T-cell (primary cell): ENCODE data around the gene FOXJ2. TPM values are rescaled to one million over a fixed set of nuclear protein-coding genes. Genes with fewer than 3 reads are reported as not detected.
"Not testable (repeated sequence)": the region's sequence is repeated elsewhere in the genome, so short reads cannot be mapped to it uniquely, and the experiment has no call there.

Experiments
- ATAC-seq, 4 experiments: fragments of 200-7000 bp in 3 of 4; fragments of 150-1000 bp in 1 of 4; cut with Tn5 transposase; replicated peaks in 1 of 4; 1 replicate in 3 of 4; 2 replicates in 1 of 4; pipeline ENCODE4 v1.10.0; 2021; ENCODE audit warnings: moderate library complexity in 3 of 4, mild to moderate bottlenecking in 2 of 4, moderate number of reproducible peaks in 1 of 4
- CTCF ChIA-PET, 2 donors: fragments of 300-600 bp; sonication (Branson Sonifier 250); formaldehyde crosslinking; loops; one replicate each; lab custom pipeline; 2022; ENCODE audit warnings: antibody characterized with exemption in 2 of 2; lab: Charles Lee
- POLR2A ChIA-PET, 2 donors: fragments of 300-600 bp; sonication (Branson Sonifier 250); formaldehyde crosslinking; loops; one replicate each; lab custom pipeline; 2022; ENCODE audit warnings: antibody characterized with exemption in 2 of 2; lab: Charles Lee
- DNase-seq, 35 experiments: peaks; one replicate each; pipeline versions ENCODE4 v3.0.0 to v3.0.0-alpha.2; 2013 to 2023
- H3K27ac ChIP-seq: one replicate; pipeline ENCODE4 v1.5.1; 2013; ENCODE audit warnings: low read length
- H3K27me3 ChIP-seq, 2 experiments: replicated peaks in 1 of 2; 1 replicate in 1 of 2; 2 replicates in 1 of 2; pipeline versions ENCODE4 v1.6.1 to v1.7.0; 2013; ENCODE audit warnings: low read length in 1 of 2, mixed read lengths in 1 of 2; ENCODE audit not compliant: control insufficient read depth in 2 of 2, insufficient read depth in 2 of 2; ENCODE audit errors: extremely low read depth in 1 of 2
- H3K36me3 ChIP-seq, 2 donors: 1 replicate in 1 of 2; 2 replicates in 1 of 2; pipeline versions ENCODE4 v1.6.1 to v1.7.0; 2013; ENCODE audit warnings: low read length in 1 of 2; ENCODE audit not compliant: control insufficient read depth in 2 of 2, insufficient read depth in 1 of 2; ENCODE audit errors: extremely low read depth in 1 of 2
- H3K4me1 ChIP-seq, 2 experiments: 1 replicate in 1 of 2; 2 replicates in 1 of 2; pipeline versions ENCODE4 v1.6.1 to v1.7.0; 2013; ENCODE audit warnings: low read length in 2 of 2, mixed read lengths in 1 of 2; ENCODE audit not compliant: insufficient read depth in 2 of 2, control insufficient read depth in 1 of 2; ENCODE audit errors: extremely low read depth in 1 of 2
- H3K4me3 ChIP-seq, 2 donors: 1 replicate in 1 of 2; 2 replicates in 1 of 2; pipeline versions ENCODE4 v1.5.1 to v1.7.0; 2013; ENCODE audit warnings: mild to moderate bottlenecking in 2 of 2, low read length in 1 of 2, moderate library complexity in 1 of 2; ENCODE audit not compliant: control insufficient read depth in 1 of 2; ENCODE audit errors: extremely low read depth in 1 of 2
- H3K9me3 ChIP-seq: 2 replicates; pipeline ENCODE4 v1.7.0; 2013
- H3K27ac Mint-ChIP-seq, 2 donors: one replicate each; pipeline ENCODE4 v1.8.0; 2020 to 2021; ENCODE audit warnings: mild to moderate bottlenecking in 2 of 2, mixed read lengths in 2 of 2
- H3K27me3 Mint-ChIP-seq, 2 donors: one replicate each; pipeline ENCODE4 v1.8.0; 2021 to 2022; ENCODE audit warnings: mixed read lengths in 2 of 2
- H3K36me3 Mint-ChIP-seq: one replicate; pipeline ENCODE4 v1.8.0; 2021; ENCODE audit warnings: mixed read lengths
- H3K4me1 Mint-ChIP-seq, 3 donors: one replicate each; pipeline ENCODE4 v1.8.0; 2020 to 2022; ENCODE audit warnings: mixed read lengths in 3 of 3, mild to moderate bottlenecking in 1 of 3
- H3K4me3 Mint-ChIP-seq, 3 donors: one replicate each; pipeline ENCODE4 v1.8.0; 2020 to 2022; ENCODE audit warnings: mild to moderate bottlenecking in 3 of 3, mixed read lengths in 3 of 3, moderate library complexity in 3 of 3
- H3K9me3 Mint-ChIP-seq, 3 donors: one replicate each; pipeline ENCODE4 v1.8.0; 2020 to 2022; ENCODE audit warnings: mixed read lengths in 3 of 3
- WGBS: methylation state at CpG from one replicate; pipeline ENCODE4 v1.1.5; 2013; ENCODE audit warnings: missing lambda C conversion rate; ENCODE audit not compliant: insufficient coverage; 5-methylcytosine and 5-hydroxymethylcytosine counted together
- total RNA-seq, 35 experiments: library from RNA in 6 of 35; stranded (reverse) in 6 of 35; fragments of 120-200 nt in 1 of 35; gene quantifications; one replicate each; pipeline versions ENCODE4 v1.2.1 to v1.2.4 and lab custom pipeline; 2013 to 2026

Gene FOXJ2
- total RNA-seq, 5 donors from 2014 or later (not counting 1 experiment from before 2014, with no cell fraction given), result 24.5 to 31.9 (median 28.2) TPM

- no peaks in the 10 kb centered on the region for H3K27me3 Mint-ChIP-seq
- H3K4me1 Mint-ChIP-seq, result peaks cover 0 to 5% (median 3%) of the 10 kb centered on the region in 3 donors
- H3K27me3 ChIP-seq, result no peaks in the 10 kb centered on the region
- ATAC-seq, result no peak
- no peak overlapping the region for H3K27ac ChIP-seq
- H3K4me3 Mint-ChIP-seq, result no peak overlapping the region
- peaks cover 0 to 19% of the 10 kb centered on the region in 2 donors for H3K36me3 ChIP-seq
- DNase-seq, result no peak
- peak overlapping the region in 1 of 2 donors; percentile 1 for H3K27ac Mint-ChIP-seq
- H3K4me1 ChIP-seq, result no peaks in the 10 kb centered on the region
- POLR2A ChIA-PET, result no interaction called here
- CTCF ChIA-PET, result interaction anchor here in 1 of 2 donors (0.6 kb wide), 1 partner anchor 164 kb away, joined by 3 read pairs; no protein-coding TSS in a partner anchor
- peaks cover 27% of the 10 kb centered on the region for H3K36me3 Mint-ChIP-seq
- H3K4me3 ChIP-seq, result no peak overlapping the region
- no peaks in the 10 kb centered on the region for H3K9me3 Mint-ChIP-seq
- 100% methylated on average over 2 of the region's 6 CpGs for WGBS
- no peaks in the 10 kb centered on the region for H3K9me3 ChIP-seq
These were observed 26.0 kb downstream of the FOXJ2 start for GRCh38 chr12:8058506-8058905.

- H3K27ac Mint-ChIP-seq, result no peak overlapping the region
- DNase-seq (no peak), ATAC-seq (no peak)
- no peaks in the 10 kb centered on the region for H3K27me3 Mint-ChIP-seq
- H3K4me3 Mint-ChIP-seq, result no peak overlapping the region
- CTCF ChIA-PET, result interaction anchor here in 1 of 2 donors (1.2 kb wide), 1 partner anchor 14 kb away, joined by 4 read pairs; no protein-coding TSS in a partner anchor
- no peaks in the 10 kb centered on the region for H3K9me3 ChIP-seq
- no peaks in the 10 kb centered on the region for H3K9me3 Mint-ChIP-seq
- H3K4me1 Mint-ChIP-seq, result peaks cover 26 to 37% (median 30%) of the 10 kb centered on the region in 3 donors
- no peaks in the 10 kb centered on the region for H3K27me3 ChIP-seq
- H3K4me1 ChIP-seq, result peaks cover 16 to 25% of the 10 kb centered on the region in 2 experiments
- POLR2A ChIA-PET, result no interaction called here
- no peak overlapping the region for H3K4me3 ChIP-seq
- peaks cover 9% of the 10 kb centered on the region for H3K36me3 Mint-ChIP-seq
- H3K27ac ChIP-seq, result no peak overlapping the region
- peaks cover 0 to 3% of the 10 kb centered on the region in 2 donors for H3K36me3 ChIP-seq
These were observed 31.6 kb downstream of the FOXJ2 start for GRCh38 chr12:8064131-8064530.

DNA sequence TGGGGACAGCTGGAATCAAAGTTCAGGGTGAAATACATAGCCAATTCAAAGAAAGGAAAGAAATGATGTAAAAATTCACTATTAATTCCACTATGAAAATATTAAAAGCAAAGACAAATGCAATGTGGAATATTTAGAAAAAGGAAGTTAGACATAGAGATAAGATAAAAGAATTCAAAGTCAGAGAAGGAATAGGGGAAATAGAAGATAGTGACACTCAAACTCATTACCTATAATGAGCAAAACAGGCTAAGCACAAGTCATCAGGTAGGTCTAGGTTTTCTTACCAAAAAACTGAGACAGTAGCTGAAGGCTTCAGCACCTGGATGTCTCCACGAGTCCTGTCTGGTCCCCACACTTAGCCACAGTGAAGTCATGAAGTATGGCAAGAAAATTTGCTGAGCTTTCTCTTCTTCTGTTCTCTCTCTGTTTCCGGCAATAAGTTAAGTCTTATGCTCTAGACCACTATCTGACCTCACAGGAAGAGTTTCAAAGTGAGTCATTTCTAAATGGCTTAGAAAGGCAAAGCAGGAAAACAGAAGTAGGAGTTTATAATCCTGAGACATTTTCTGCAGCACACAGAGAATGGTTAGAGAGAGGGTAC lies 33.6 kb downstream of the FOXJ2 start, which contains the start of gene C3AR1:
Gene C3AR1 (minus strand): TSS at position 369 of the 604 bp plus-strand sequence. CDS start 6,174 bp downstream, outside the sequence.
- Mint-ChIP-seq H3K27ac (peak within 1 kb of the TSS; percentile 92 to 93), H3K36me3 (peaks cover 4% of the 10 kb centered on the region), H3K4me3 (peak within 1 kb of the TSS; percentile 61 to 66 (median 62)), H3K9me3 (no peaks in the 10 kb centered on the region), H3K27me3 (no peaks in the 10 kb centered on the region), H3K4me1 (peaks cover 32 to 41% (median 37%) of the 10 kb centered on the region in 3 donors)
- POLR2A ChIA-PET, result interaction anchor here (0.6 to 1.3 kb wide), 7 partner anchors 17 to 396 kb away, joined by 3 to 7 read pairs (median 3); no protein-coding TSS in a partner anchor
- peak within 1 kb of the TSS in 1 of 2 donors; percentile 34 for H3K4me3 ChIP-seq
- H3K4me1 ChIP-seq, result peaks cover 16 to 25% of the 10 kb centered on the region in 2 experiments
- H3K9me3 ChIP-seq, result no peaks in the 10 kb centered on the region
- DNase-seq, result peak in 34 of 35 experiments; percentile 13 to 78 (median 40)
- no peaks in the 10 kb centered on the region for H3K36me3 ChIP-seq
- no peaks in the 10 kb centered on the region for H3K27me3 ChIP-seq
- CTCF ChIA-PET, result interaction anchor here (0.5 to 1.5 kb wide), 6 partner anchors 11 to 908 kb away, joined by 3 to 30 read pairs (median 4); no protein-coding TSS in a partner anchor
- peak within 1 kb of the TSS; percentile 78 for H3K27ac ChIP-seq
- ATAC-seq, result peak; percentile 100
- 0% methylated on average over 1 of the region's 2 CpGs for WGBS

DNA sequence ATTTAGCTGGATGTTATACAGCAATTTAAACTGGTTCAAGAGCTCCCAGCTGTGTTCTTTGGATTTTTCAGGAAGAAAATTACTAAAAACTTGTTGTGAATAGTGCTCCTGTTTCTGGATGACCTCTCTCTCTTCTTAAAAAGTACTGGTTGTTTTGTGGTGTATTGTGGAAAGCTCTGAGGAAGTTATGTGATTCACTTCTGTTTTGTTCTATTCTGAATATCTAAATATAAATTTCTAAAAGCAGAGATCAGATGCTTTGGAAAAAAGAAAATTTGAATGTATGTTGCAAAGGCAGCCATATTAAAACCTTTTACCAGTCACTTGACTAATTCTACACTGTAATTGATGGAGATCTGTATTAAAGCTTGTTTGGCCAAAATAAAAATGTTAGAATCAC lies 37.1 kb downstream of the FOXJ2 start:
- H3K27me3 ChIP-seq, result peaks cover 0 to 3% of the 10 kb centered on the region in 2 experiments
- no peak overlapping the region for H3K27ac ChIP-seq
- Mint-ChIP-seq H3K4me3 (no peak overlapping the region), H3K4me1 (peaks cover 27 to 38% (median 29%) of the 10 kb centered on the region in 3 donors), H3K36me3 (no peaks in the 10 kb centered on the region), H3K27me3 (no peaks in the 10 kb centered on the region), H3K9me3 (no peaks in the 10 kb centered on the region), H3K27ac (no peak overlapping the region)
- peaks cover 16 to 21% of the 10 kb centered on the region in 2 experiments for H3K4me1 ChIP-seq
- ChIA-PET POLR2A (interaction anchor here in 1 of 2 donors (0.5 to 1.0 kb wide), 2 partner anchors 9 to 133 kb away, joined by 3 read pairs; no protein-coding TSS in a partner anchor), CTCF (interaction anchor here in 1 of 2 donors (1.2 to 1.4 kb wide), 2 partner anchors 9 to 19 kb away, joined by 3 to 5 read pairs; no protein-coding TSS in a partner anchor)
- ATAC-seq (no peak), DNase-seq (no peak)
- H3K4me3 ChIP-seq, result no peak overlapping the region
- no peaks in the 10 kb centered on the region for H3K36me3 ChIP-seq
- no peaks in the 10 kb centered on the region for H3K9me3 ChIP-seq

DNA sequence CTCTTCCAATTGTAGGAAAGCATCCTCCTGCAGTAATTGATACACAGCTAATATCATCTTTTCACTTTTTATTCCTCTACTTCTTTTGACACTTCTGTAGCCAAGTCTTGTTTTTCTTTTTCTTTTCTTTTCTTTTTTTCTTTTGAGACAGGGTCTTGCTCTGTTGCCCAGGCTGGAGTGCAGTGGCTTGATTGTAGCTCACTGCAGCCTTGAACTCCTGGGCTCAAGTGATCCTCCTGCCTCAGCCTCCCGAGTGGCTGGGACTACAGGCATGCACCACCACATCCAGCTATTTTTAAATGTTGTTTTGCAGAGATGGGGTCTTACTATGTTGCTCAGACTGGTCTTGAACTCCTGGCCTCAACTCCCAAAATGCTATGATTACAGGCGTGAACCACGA lies 39.3 kb downstream of the FOXJ2 start:
- H3K4me1 ChIP-seq, H3K36me3 Mint-ChIP-seq, POLR2A ChIA-PET, CTCF ChIA-PET, H3K27me3 ChIP-seq, H3K36me3 ChIP-seq, H3K9me3 ChIP-seq, DNase-seq, H3K4me3 ChIP-seq, ATAC-seq, H3K27me3 Mint-ChIP-seq, H3K27ac Mint-ChIP-seq, H3K9me3 Mint-ChIP-seq, H3K27ac ChIP-seq, H3K4me3 Mint-ChIP-seq: not testable (repeated sequence)
- peaks cover 4 to 17% (median 10%) of the 10 kb centered on the region in 3 donors for H3K4me1 Mint-ChIP-seq
- no CpG with 5 or more reads among the region's 3 CpGs for WGBS

DNA sequence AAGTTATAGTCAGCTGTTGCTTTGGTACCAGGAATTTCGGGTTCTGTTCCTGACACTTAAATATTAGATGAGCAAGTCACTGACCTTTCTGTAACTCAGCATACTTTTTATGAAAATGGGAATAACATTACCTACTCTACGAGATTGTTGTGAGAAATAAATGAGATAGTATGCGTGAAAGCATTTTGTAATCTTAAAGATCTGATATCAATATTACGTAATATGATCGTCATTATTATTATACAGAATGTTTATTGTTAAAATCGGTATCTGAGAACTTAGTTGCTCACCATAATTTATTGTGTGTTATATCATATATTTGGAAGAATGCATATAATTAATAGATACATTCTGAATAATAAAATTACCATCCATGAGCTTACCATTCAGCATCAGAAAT lies 43.4 kb downstream of the FOXJ2 start:
- H3K9me3 ChIP-seq, result no peaks in the 10 kb centered on the region
- no peak overlapping the region for H3K27ac ChIP-seq
- no peak overlapping the region for H3K4me3 ChIP-seq
- no peaks in the 10 kb centered on the region for H3K36me3 ChIP-seq
- peaks cover 33 to 40% (median 36%) of the 10 kb centered on the region in 3 donors for H3K4me1 Mint-ChIP-seq
- ChIA-PET CTCF (interaction anchor here in 1 of 2 donors (0.6 to 3.1 kb wide), 2 partner anchors 10 to 115 kb away, joined by 4 to 30 read pairs; partner anchors contain the start of gene C3AR1), POLR2A (no interaction called here)
- no CpG with 5 or more reads among the region's 6 CpGs for WGBS
- peaks cover 0 to 3% of the 10 kb centered on the region in 2 experiments for H3K27me3 ChIP-seq
- DNase-seq (no peak), ATAC-seq (no peak)
- H3K9me3 Mint-ChIP-seq, result no peaks in the 10 kb centered on the region
- no peaks in the 10 kb centered on the region for H3K27me3 Mint-ChIP-seq
- peaks cover 4 to 9% of the 10 kb centered on the region in 2 experiments for H3K4me1 ChIP-seq
- no peak overlapping the region for H3K27ac Mint-ChIP-seq
- no peaks in the 10 kb centered on the region for H3K36me3 Mint-ChIP-seq
- no peak overlapping the region for H3K4me3 Mint-ChIP-seq
